PC-9 (cell line): ENCODE measurements around the gene GPR108. TPM values are rescaled to one million over a fixed set of nuclear protein-coding genes. Genes with fewer than 3 reads are reported as not detected.
A peak's percentile ranks its signal among the peaks of the same experiment; 100 is the strongest.

Experiments used
- BruUV-seq: library from RNA; stranded (reverse); fragments of 400-500 nt; replicated peaks from 2 replicates; lab custom pipeline; 2021; lab: Mats Ljungman, UMichigan
- CTCF ChIA-PET: fragments of 300-600 bp; sonication (Branson Sonifier 250); formaldehyde crosslinking; loops from one replicate; lab custom pipeline; 2022; ENCODE audit warnings: antibody characterized with exemption; lab: Charles Lee
- POLR2A ChIA-PET: fragments of 300-600 bp; sonication (Branson Sonifier 250); formaldehyde crosslinking; loops from one replicate; lab custom pipeline; 2022; ENCODE audit warnings: antibody characterized with exemption; ENCODE audit not compliant: unreplicated experiment; lab: Charles Lee
- DNase-seq, 2 experiments: peaks; one replicate each; pipeline versions ENCODE4 v3.0.0 to v3.0.0-alpha.2; 2015 to 2022; ENCODE audit warnings: mixed read lengths in 1 of 2
- H2AFZ ChIP-seq: fragments of 200-600 bp; sonication (generic); 2 replicates; pipeline ENCODE4 v1.8.1; 2017; ENCODE audit warnings: antibody characterized with exemption
- H3F3A ChIP-seq: fragments of 200-600 bp; sonication (generic); 2 replicates; pipeline ENCODE4 v1.8.1; 2017; ENCODE audit warnings: antibody characterized with exemption, mild to moderate bottlenecking, low read depth; ENCODE audit not compliant: insufficient read depth
- H3K27ac ChIP-seq: fragments of 200-600 bp; sonication (generic); 2 replicates; pipeline ENCODE4 v1.6.1; 2016; ENCODE audit warnings: mixed run types
- H3K27me3 ChIP-seq: fragments of 200-600 bp; sonication (generic); 2 replicates; pipeline ENCODE4 v1.6.1; 2016; ENCODE audit warnings: low read depth, mixed run types; ENCODE audit not compliant: insufficient read depth
- H3K36me3 ChIP-seq: fragments of 200-600 bp; sonication (generic); 2 replicates; pipeline ENCODE4 v1.6.1; 2016; ENCODE audit warnings: low read depth, mixed run types
- H3K4me1 ChIP-seq: fragments of 200-600 bp; sonication (generic); replicated peaks from 2 replicates; pipeline ENCODE4 v1.6.1; 2016; ENCODE audit warnings: mixed run types; ENCODE audit not compliant: insufficient read depth
- H3K4me2 ChIP-seq: fragments of 200-600 bp; sonication (generic); 2 replicates; pipeline ENCODE4 v1.6.1; 2017; ENCODE audit warnings: mixed run types
- H3K4me3 ChIP-seq: fragments of 200-600 bp; sonication (generic); 2 replicates; pipeline ENCODE4 v1.6.1; 2016; ENCODE audit warnings: mixed run types
- H3K79me2 ChIP-seq: fragments of 200-600 bp; sonication (generic); 2 replicates; pipeline ENCODE4 v1.6.1; 2017; ENCODE audit warnings: low read depth, mixed run types
- H3K9me2 ChIP-seq: fragments of 200-600 bp; sonication (generic); 2 replicates; pipeline ENCODE4 v1.8.1; 2017; ENCODE audit warnings: mild to moderate bottlenecking; ENCODE audit not compliant: insufficient read depth
- H3K9me3 ChIP-seq: fragments of 200-600 bp; sonication (generic); 2 replicates; pipeline ENCODE4 v1.8.1; 2016; ENCODE audit warnings: low read depth; ENCODE audit not compliant: insufficient read depth
- H4K20me1 ChIP-seq: fragments of 200-600 bp; sonication (generic); 2 replicates; pipeline ENCODE4 v1.8.1; 2017; ENCODE audit not compliant: insufficient read depth
- EZH2 ChIP-seq: fragments of 200-600 bp; sonication (generic); IDR thresholded peaks from 2 replicates; pipeline ENCODE4 v1.8.0; 2017; ENCODE audit warnings: antibody characterized with exemption, low read depth
- intact Hi-C: fragments of 100-400 bp; cut with micrococcal nuclease; formaldehyde crosslinking; loops from one replicate; pipeline ENCODE4 v1.10.0; 2022; ENCODE audit not compliant: unreplicated experiment
- total RNA-seq: library from RNA; stranded (reverse); gene quantifications from 2 replicates; pipeline ENCODE4 v1.2.3, GENCODE V29; 2021
- TF ChIP-seq, protein P1 (sequence below): fragments of 200-600 bp; sonication (generic); conservative IDR thresholded peaks from 2 replicates; pipeline ENCODE4 v1.6.1; 2017; ENCODE audit warnings: mixed run types, antibody characterized with exemption, mild to moderate bottlenecking, moderate library complexity

The GPR108 gene
- total RNA-seq, 1 experiment from 2014 or later: 66.8 TPM

DNA sequence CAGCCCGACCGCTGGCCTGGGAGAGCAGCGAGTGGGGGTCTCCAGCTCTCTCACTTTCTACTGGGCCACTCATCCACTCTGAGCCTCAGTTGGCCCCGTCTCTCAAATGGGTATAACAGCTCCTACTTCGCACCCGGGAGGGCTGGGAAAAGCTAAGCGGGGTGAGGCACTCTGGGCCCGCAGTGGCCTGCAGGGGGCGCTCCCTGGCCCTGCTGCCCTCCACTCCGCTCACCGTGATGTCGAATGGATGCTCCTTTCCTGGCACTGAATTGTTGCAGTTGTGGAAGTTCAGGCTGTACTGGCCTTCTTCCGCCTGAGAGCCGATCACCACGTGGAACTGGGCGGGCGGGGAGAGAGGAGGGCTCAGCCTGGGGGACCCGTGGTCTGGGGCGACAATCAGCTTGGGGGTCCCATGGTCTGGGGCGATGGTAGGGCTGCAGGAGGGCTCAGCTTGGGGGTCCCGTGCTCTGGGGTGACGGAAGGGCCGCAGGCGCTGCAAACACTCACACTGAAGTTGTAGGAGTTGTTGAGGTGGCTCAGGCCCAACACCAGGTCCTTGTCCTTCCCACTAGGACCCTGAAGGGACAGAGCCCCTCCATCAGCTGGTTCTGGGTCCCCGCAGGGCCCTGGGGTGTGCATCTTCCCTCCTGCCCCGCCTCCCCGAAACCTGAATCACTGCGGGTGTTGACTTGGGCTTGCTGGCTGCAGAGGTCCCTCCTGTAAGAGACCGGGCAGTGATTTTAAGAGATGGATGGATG, 3.9 kb downstream of the GPR108 start:
- DNase-seq: no peak
- TF ChIP-seq EZH2: no peak
- TF ChIP-seq, protein P1, sequence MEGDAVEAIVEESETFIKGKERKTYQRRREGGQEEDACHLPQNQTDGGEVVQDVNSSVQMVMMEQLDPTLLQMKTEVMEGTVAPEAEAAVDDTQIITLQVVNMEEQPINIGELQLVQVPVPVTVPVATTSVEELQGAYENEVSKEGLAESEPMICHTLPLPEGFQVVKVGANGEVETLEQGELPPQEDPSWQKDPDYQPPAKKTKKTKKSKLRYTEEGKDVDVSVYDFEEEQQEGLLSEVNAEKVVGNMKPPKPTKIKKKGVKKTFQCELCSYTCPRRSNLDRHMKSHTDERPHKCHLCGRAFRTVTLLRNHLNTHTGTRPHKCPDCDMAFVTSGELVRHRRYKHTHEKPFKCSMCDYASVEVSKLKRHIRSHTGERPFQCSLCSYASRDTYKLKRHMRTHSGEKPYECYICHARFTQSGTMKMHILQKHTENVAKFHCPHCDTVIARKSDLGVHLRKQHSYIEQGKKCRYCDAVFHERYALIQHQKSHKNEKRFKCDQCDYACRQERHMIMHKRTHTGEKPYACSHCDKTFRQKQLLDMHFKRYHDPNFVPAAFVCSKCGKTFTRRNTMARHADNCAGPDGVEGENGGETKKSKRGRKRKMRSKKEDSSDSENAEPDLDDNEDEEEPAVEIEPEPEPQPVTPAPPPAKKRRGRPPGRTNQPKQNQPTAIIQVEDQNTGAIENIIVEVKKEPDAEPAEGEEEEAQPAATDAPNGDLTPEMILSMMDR: peak; percentile 19; the same call in 1 of the 2 replicates
- Histone ChIP-seq H3K4me1 (peaks cover 7% of the 10 kb centered on the region), H3K36me3 (no peaks in the 10 kb centered on the region), H2AFZ (no peak overlapping the region), H3K4me3 (no peak overlapping the region), H4K20me1 (no peaks in the 10 kb centered on the region), H3K9me3 (no peaks in the 10 kb centered on the region), H3K9me2 (no peaks in the 10 kb centered on the region), H3K27ac (no peak overlapping the region), H3K4me2 (no peak overlapping the region), H3K27me3 (no peaks in the 10 kb centered on the region), H3F3A (peaks cover 22% of the 10 kb centered on the region), H3K79me2 (peaks cover 13% of the 10 kb centered on the region; the same call in 1 of the 2 replicates)
- no TSS peak for BruUV-seq
- ChIA-PET CTCF (no interaction called here), POLR2A (no interaction called here)
- intact Hi-C loops: no loop called here

GRCh38 chr19:6732803-6733337, 4.5 kb downstream of the GPR108 start:
- CTCF ChIA-PET: no interaction called here
- intact Hi-C loops: no loop called here

GRCh38 chr19:6731822-6732221, 5.6 kb downstream of the GPR108 start:
- TF ChIP-seq, protein P1: no peak
- TF ChIP-seq EZH2: no peak
- H3K27me3 ChIP-seq: no peaks in the 10 kb centered on the region
- H3K9me3 ChIP-seq: no peaks in the 10 kb centered on the region
- H3K4me2 ChIP-seq: no peak overlapping the region
- peaks cover 13% of the 10 kb centered on the region; the same call in 1 of the 2 replicates for H3K79me2 ChIP-seq
- no peak for DNase-seq
- H2AFZ ChIP-seq: no peak overlapping the region
- no peaks in the 10 kb centered on the region for H3K9me2 ChIP-seq
- H3K36me3 ChIP-seq: no peaks in the 10 kb centered on the region
- CTCF ChIA-PET: no interaction called here
- no TSS peak for BruUV-seq
- no peaks in the 10 kb centered on the region; the same call in 1 of the 2 replicates for H3K4me1 ChIP-seq
- POLR2A ChIA-PET: no interaction called here
- peaks cover 14% of the 10 kb centered on the region; the same call in 1 of the 2 replicates for H3F3A ChIP-seq
- no peaks in the 10 kb centered on the region for H4K20me1 ChIP-seq
- intact Hi-C loops: no loop called here
- no peak overlapping the region for H3K4me3 ChIP-seq
- no peak overlapping the region for H3K27ac ChIP-seq

More at GRCh38 chr19:6732803-6733337, 4.5 kb downstream of the GPR108 start:
- H3K79me2 ChIP-seq: peaks cover 13% of the 10 kb centered on the region; the same call in 1 of the 2 replicates
- no peak overlapping the region for H3K4me2 ChIP-seq
- H3K9me3 ChIP-seq: no peaks in the 10 kb centered on the region
- H2AFZ ChIP-seq: no peak overlapping the region
- H3F3A ChIP-seq: peaks cover 16% of the 10 kb centered on the region; the same call in 1 of the 2 replicates
- H4K20me1 ChIP-seq: no peaks in the 10 kb centered on the region
- H3K9me2 ChIP-seq: no peaks in the 10 kb centered on the region
- POLR2A ChIA-PET: no interaction called here
- no peaks in the 10 kb centered on the region for H3K27me3 ChIP-seq
- H3K4me3 ChIP-seq: no peak overlapping the region
- DNase-seq: no peak
- no TSS peak for BruUV-seq
- no peaks in the 10 kb centered on the region for H3K36me3 ChIP-seq
- TF ChIP-seq, protein P1: no peak
- TF ChIP-seq EZH2: no peak
- peaks cover under 1% of the 10 kb centered on the region for H3K4me1 ChIP-seq
- H3K27ac ChIP-seq: no peak overlapping the region
